Dermis microvascular lymphatic vessel endothelial cell (primary cell): Measurements from ENCODE around the gene ZNF562. TPM values are rescaled to one million over a fixed set of nuclear protein-coding genes. Genes with fewer than 3 reads are reported as not detected.

ENCODE experiments used
- DNase-seq, 2 donors: peaks; one replicate each; pipeline versions ENCODE4 v3.0.0 to v3.0.0-alpha.2; 2010; ENCODE audit warnings: low read depth in 2 of 2
- total RNA-seq: library from RNA; depleted of rRNA; stranded (reverse); fragments of >200 nt; gene quantifications from 2 replicates; pipeline ENCODE4 v1.2.1, GENCODE V29; 2014

Gene ZNF562
- total RNA-seq, 1 donor from 2014 or later = 18.4 TPM

DNA sequence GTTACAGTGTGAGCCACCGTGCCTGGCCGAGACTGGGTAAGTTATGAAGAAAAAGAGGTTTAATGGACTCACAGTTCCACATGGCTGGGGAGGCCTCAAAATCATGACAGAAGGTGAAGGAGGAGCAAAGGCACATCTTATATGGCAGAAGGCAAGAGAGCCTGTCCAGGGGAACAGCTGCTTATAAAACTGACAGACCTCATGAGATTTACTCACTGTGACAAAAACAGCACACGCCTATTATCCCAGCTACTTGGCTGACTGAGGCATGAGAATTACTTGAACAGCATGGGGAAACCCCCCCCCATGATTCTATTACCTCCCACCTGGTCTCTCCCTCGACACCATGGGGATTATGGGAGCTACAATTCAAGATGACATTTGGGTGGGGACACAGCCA lies 30.4 kb downstream of the ZNF562 start:
- DNase-seq = no peak

DNA sequence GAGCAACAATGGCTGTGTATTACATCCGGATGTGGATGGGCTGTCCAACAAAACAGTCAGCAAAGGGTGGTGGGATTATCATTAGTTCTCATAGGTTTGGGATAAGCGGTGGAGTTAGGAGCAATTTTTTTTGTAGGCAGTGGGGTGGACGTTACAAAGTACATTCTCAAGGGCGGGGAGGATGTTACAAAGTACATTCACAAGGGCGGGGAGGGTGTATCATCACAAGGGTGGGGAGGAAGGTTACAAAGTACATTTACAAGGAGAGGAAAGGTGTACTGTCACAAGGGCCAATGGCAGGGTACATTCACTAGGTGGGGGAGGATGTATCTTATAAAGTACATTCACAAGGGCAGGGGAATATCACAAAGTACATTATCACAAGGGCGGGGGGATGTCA lies 33.1 kb downstream of the ZNF562 start:
- DNase-seq = no peak

DNA sequence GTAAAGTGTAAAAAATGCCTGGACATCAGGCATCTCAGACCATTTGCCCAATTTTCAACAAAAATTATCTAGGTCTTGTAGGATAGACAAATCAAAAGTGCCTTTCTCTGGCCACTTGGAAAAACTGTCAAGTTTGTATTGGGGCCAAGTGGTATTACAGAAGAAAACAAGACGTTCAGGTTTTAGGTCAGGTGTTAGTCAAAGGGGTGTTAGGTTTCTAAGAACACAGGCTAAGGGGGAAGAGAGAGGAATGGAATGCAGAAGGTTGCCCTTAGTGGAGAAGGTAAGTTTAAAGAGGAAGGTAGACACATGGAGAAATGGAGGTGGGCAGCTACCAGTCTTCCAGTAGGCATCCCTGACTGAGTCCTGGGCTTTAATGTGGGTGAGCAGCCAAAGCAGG lies 33.9 kb downstream of the ZNF562 start:
- DNase-seq = no peak

DNA sequence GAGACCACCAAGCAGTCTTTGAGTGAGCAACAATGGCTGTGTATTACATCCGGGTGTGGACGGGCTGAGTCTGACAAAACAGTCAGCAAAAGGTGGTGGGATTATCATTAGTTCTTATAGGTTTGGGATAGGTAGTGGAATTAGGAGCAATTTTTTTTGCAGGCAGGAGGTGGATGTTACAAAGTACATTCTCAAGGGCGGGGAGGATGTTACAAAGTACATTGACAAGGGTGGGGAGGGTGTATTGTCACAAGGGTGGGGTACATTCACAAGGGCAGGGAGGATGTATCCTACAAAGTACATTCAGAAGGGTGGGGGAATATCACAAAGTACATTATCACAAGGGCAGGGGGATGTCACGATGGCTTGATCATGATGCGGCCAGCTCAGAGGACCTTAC lies 38.9 kb downstream of the ZNF562 start:
- no peak for DNase-seq

DNA sequence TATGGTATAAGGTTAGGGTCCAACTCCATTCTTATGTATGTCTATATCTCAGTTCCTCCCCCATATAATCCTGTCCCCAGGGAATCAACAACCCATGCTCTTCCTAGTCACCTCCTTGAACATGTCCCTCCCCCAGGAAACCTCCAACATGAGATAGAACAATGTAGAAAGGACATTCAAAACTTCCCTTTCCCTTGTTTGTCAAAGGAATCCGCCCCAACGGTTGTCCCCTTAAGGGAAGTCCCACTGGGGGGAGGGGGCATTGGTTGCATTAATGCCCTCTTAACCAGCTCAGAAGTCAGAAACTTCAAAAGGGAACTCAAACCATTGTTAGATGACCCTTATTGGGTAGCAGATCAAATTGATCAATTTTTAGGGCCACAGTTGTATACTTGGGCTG lies 47.0 kb downstream of the ZNF562 start:
- no peak for DNase-seq

DNA sequence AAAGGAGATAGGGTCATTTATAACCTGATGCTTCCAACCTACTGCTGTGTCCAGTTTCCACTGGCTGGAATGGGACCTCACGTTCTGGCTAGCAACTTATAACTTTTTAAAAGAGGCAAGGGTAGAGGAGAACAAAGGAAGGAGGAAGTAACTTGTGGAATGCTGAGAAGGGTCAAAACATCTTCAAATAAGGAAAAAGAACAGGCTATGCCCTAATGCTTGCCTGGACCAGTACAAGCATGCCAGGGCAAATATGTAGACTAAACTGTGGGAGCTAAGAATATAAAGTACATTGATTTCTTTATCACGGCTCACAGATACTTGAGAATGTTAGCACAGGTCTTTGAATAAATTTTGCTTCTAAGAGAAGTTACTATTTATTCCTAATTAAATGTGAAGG lies 52.4 kb downstream of the ZNF562 start:
- DNase-seq = peak in 1 of 2 donors; percentile 24

DNA sequence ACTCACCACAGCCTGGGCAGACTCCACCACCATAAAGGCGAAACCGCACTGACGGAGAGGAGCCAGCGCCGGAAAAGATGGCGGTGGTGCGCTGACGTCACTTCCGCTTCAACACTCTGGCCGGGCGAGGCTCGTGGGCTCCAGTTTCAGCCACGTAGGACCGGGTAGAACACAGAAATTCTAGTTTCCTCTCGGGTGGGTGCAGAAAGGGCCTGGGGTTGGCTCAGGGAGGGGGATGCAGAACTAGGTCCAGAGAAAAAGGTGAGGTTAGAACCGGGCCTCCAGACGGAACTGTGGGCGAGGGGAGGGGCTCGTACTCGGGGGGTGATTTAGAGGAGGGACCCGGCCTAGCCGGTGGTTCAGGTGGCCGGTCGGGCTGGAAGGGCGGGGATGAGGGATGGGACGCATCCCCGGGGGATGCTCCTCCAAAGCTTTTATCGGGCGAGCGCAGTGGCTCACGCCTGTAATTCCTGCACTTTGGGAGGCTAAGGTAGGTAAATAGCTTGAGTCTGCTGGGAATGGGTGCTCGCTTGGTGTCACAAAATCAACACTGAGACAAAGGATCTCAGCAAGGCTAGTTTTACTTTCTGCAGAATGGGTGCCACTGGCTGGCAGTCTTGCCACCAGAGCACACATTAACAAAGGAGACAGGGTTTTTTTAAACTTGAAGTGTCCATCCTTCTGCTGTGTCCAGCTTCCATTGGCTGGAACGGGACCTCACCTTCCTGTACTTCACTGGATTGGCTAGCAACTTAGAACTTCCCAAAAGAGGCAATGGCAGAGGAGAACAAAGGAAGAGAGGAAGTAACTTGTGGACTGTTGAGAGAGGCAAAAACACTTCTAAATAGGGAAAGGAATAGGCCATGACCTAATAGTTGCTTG lies 53.5 kb downstream of the ZNF562 start, which contains the start of gene ZNF561:
ZNF561 (minus strand) TSS at position 77 of the 882 bp plus-strand sequence. CDS start 1,776 bp downstream, outside the sequence.
- DNase-seq = peak; percentile 81 to 93

DNA sequence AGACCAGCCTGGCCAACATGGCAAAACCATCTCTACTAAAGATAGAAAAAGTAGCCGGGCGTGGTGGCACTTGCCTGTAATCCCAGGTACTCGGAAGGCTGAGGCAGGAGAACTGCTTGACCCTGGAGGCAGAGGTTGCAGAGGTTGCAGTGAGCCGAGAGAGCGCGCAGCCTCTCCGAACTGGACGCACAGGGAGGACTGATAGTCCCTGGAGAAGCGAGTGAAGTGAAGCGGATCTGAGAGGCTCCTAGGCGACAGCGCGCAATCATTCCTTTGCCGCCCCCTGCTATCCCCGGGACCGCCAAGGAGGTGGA lies 54.1 kb downstream of the ZNF562 start:
- DNase-seq = no peak

DNA sequence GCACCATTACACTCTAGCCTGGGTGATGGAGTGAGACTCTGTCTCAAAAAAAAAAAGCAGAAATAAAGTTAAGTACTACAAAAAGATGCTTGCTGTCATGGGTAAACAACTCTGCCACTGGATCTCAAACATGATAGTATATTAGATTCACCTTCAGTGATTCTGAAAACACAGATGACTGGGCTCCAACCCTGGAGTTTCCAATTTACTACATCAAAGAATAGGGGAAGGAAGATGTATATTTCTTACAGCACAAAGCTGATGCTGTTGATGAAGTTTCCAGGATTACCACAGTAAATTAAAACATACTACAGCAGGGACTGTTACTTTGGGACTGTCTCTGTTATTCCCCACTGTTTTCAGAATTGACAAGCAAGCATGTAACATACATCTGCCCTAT lies 59.1 kb downstream of the ZNF562 start:
- no peak for DNase-seq

DNA sequence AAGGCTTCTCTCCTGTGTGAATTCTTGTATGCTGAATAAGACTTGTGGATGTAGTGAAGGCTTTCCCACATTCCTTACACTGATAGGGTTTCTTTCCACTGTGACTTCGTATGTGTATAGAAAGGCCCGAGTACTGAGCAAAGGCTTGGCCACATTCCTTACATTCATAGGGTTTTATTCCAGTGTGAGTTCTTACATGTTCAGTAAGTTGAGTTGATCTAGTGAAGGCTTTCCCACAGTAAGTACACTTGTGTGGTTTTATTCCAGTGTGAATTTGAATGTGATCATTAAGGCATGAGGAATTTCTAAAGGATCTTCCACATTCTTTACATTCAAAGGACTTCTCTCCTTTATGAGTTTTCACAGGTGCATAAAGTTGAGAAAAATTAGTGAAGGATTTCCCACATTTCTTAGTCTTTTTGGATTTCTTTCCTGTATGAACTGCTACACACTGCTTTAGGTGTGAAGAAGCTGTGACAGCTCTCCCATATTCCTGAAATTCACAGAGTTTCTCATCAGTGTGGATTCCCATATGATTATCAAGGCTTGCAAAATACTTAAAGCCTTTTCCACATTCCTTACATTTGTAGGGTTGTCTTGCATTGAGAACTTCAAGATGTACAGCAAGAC lies 64.3 kb downstream of the ZNF562 start:
- DNase-seq = no peak

DNA sequence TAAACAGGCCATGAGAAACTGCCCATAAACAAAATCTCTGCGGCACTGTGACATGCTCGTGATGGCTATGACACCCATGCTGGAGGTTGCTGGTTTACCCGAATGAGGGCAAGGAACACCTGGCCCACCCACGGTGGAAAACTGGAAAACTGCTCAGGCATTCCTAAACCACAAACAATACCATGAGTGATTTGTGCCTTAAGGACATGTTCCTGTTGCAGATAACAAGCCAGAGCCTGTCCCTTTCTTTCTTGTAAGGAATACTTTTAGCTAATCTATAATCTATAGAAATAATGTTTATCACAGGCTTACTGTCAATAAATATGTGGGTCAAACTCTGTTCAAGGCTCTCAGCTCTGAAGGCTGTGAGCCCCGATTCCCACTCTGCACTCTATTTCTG lies 66.0 kb downstream of the ZNF562 start:
- no peak for DNase-seq

DNA sequence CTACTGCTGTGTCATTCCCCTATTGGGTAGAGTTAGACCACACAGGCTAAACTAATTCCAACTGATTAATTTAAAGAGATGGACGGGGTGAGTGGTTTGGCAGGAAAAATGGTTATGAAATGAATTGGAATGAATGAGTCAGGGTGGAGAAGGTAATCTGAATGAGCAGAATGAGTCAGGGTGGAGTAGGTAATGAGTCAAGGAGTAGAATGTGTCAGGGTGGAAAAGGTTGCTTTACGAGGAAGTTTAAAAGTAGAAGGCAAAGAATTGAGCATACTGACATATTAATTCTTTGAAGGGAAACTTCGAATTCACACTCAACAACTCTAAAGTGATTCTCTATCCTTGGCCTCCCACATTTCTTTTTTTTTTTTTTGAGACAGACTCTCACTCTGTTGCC lies 77.9 kb downstream of the ZNF562 start:
- no peak for DNase-seq

Other genes with a start within 250 kb of the ZNF562 start
- 6.5 and 9.7 TPM in 2 replicates for gene ZNF266, start 239.5 kb downstream of the ZNF562 start, total RNA-seq
- under 0.01 TPM in 2 replicates for gene ZNF560, start 176.5 kb downstream of the ZNF562 start, total RNA-seq
- gene ZNF426, start 136.5 kb downstream of the ZNF562 start, total RNA-seq = 15.9 and 17.7 TPM in 2 replicates
- gene ZNF121, start 90.6 kb downstream of the ZNF562 start, total RNA-seq = 21.4 and 24.1 TPM in 2 replicates
- gene ZNF561, start 53.9 kb downstream of the ZNF562 start, total RNA-seq = 21.7 and 24.8 TPM in 2 replicates
- 3.6 and 5.1 TPM in 2 replicates for gene ZNF846, start 93.6 kb upstream of the ZNF562 start, total RNA-seq
- gene FBXL12, start 144.0 kb upstream of the ZNF562 start, total RNA-seq = 6.3 and 9.5 TPM in 2 replicates
- 158 and 223 TPM in 2 replicates for gene UBL5, start 152.8 kb upstream of the ZNF562 start, total RNA-seq
- 89.9 and 91.3 TPM in 2 replicates for gene PIN1, start 160.2 kb upstream of the ZNF562 start, total RNA-seq